GM19238 (cell line): Measurements from ENCODE around the gene KLRC3.
"Not testable (repeated sequence)": the region's sequence is repeated elsewhere in the genome, so short reads cannot be mapped to it uniquely, and the experiment has no call there.

Source experiments
- DNase-seq: peaks from one replicate; pipeline ENCODE4 v3.0.0; 2011; ENCODE audit warnings: low spot score; ENCODE audit not compliant: insufficient read length

KLRC3 gene

GRCh38 chr12:10400829-10401228, 19.6 kb downstream of the KLRC3 start:
- DNase-seq = no peak

DNA sequence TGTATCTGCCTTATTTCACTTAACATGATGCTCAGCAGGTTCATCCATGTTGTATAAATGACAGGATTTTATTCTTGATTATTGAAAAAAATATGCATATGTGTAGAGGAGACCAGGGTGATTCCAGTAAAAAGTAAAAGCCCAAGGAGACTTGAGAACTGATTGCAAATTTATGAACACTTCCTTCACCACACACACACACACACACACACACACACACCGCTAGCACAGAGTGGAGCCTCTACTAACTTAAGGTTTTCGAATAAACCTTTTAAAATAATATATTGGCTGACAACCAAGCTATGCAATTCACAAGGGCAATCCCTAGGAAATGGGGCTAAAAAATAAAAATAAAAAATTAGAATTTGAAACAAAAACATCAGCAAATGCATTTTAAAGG, 22.2 kb downstream of the KLRC3 start:
- DNase-seq = no peak

- no peak for DNase-seq
Observed at GRCh38 chr12:10397296-10397695, 23.1 kb downstream of the KLRC3 start.

DNA sequence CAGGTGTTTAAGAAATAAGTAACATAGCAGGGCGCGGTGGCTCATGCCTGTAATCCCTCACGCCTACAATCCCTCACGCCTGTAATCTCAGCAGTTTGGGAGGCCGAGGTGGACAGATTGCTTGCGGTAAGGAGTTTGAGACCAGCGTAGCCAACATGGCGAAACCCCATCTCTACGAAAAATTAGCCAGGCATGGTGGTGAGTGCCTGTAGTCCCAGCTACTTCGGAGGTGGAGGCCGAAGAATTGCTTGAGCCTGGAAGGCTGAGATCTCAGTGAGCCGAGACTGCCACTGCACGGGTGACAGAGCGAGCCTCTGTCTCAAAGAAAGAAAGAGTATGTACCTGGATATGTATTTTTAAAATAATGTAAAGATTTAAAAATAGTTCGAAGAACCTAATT, 24.2 kb downstream of the KLRC3 start:
- DNase-seq = not testable (repeated sequence)

DNA sequence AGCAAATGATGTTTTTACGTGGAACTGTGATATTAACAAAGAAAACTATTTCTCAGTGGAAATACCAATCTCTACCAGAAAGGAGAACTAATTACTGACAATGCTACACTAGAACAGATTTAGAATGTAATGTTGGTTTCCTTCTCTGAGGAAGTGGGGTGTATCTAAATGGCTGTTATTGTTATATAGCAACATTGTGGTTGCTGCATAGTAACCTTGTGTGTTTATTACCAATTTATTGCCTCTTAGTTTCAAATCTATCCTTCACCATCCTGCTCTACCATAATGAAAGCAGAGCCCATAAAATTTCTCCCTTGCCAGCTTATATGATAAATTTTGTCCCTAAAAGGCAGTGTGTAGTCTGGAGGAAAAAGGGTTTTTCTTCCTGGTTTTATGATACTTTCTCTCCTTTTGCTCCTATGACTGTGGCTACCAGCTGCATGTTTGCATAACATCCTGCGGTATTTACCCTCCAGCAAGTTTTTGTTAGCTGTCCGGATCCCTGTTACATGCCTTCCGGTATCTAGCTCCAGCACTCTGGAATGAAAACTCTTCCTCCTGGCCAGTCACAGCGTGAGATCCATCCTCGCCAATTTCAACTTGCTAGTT, 24.9 kb downstream of the KLRC3 start:
- DNase-seq = no peak

DNA sequence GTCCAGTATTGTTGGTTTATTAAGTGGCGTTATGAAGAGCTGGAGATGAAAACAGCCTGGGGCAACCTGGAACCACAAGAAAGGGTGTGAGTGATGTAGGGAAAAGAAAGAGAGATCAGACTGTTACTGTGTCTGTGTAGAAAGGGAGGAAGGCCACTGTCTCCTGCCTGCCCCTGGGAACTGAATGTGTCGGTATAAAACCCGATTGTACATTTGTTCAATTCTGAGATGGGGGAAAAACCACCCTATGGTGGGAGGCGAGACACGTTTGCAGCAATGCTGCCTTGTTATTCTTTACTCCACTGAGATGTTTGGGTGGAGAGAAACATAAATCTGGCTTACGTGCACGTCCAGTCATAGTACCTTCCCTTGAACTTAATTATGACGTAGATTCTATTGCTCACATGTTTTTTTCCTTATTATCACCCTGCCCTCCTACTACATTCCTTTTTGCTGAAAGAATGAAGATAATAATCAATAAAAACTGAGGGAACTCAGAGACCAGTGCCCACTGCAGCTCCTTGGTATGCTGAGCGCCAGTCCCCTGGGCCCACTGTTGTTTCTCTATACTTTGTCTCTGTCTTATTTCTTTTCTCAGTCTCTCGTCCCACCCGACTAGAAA, 25.8 kb downstream of the KLRC3 start:
- DNase-seq = not testable (repeated sequence)

- DNase-seq = no peak
Observed at GRCh38 chr12:10393291-10393690, 27.1 kb downstream of the KLRC3 start.

GRCh38 chr12:10392394-10392930, 27.9 kb downstream of the KLRC3 start:
- no peak for DNase-seq

DNA sequence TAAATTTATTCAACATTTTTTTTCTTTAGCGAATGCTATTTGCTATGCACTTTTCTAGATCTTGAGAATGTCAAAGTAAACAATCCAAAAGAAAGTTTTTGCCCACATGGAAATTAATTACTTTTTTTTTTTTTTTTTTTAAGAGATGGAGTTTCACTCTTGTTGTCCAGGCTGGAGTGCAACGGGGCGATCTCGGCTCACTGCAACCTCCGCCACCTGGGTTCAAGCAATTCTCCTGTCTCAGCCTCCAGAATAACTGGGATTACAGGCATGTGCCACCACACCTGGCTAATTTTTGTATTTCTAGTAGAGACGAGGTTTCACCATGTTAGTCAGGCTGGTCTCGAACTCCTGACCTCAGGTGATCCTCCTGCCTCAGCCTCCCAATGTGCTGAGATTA, 29.4 kb downstream of the KLRC3 start:
- DNase-seq = not testable (repeated sequence)

- no peak for DNase-seq
Observed at GRCh38 chr12:10389904-10390303, 30.5 kb downstream of the KLRC3 start, which contains the start of gene KLRK1. Gene KLRK1, minus strand, starts transcription at chr12:10390041. Its CDS starts 1,231 bp downstream, at chr12:10388810.

DNA sequence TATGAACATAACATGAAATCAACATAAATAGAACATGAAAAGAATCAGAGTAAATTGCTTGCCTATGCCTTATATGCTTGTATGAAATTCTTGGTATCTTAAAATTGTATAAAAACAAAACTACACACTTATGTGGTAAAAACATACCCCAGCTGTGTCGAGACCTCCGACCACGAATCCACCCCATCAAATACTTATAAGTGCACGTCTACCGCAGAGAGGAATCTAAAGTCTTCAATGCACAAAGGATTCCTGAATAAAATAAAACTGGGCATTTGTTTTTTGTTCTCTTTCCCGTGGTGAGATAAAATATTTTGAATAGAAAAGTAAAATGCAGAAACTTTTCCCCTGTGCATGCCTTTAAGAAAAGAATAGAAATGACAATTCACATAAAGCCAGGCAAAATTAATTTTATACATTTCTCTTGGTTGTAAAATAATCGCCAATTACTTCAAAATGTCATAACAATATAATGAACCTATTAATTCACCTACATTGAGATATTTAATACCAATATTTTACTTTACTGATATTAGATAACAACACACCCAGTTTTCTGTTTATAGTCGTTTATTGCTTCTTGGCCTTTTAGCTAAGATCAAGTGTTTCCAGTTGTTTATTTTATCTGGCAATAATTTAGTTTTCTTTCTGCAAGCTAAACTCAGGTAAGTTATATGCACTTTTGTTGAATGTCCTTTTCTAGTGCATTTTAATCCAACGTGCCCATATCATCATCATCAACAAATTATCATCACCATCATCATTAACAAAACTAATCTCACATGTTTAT, 31.6 kb downstream of the KLRC3 start:
- no peak for DNase-seq

DNA sequence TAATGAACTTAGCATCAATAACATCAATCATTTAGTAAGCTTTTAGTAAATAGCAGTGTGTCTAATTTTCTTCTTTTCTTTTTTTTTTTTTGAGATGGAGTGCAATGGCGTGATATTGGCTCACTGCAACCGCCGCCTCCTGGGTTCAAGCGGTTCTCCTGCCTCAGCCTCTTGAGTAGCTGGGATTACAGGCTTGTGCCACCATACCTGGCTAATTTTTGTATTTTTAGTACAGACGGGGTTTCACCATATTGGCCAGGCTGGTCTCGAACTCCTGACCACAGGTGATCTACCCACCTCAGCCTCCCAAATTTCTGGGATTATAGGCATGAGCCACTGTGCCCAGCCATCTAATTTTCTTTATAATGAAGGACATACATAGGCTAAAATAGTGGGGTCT, 32.9 kb downstream of the KLRC3 start:
- DNase-seq = not testable (repeated sequence)

DNA sequence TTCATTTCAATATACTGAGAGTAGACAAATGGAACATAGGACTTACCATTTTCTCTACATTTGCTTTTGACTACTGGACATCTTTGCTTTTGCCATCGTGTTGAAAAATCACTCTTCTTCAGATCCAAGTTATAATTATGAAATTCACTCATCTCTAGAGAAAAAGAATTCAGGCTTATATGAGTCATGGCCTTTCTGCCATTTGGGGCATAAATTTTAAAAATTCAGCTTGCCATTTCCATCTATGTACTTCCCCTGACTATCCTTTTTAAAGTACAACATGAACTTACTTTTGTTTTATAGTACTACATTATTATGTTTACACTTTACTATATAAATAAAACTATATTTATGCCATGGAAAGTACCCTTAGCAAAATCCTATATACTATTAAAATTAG, 33.5 kb downstream of the KLRC3 start:
- no peak for DNase-seq

DNA sequence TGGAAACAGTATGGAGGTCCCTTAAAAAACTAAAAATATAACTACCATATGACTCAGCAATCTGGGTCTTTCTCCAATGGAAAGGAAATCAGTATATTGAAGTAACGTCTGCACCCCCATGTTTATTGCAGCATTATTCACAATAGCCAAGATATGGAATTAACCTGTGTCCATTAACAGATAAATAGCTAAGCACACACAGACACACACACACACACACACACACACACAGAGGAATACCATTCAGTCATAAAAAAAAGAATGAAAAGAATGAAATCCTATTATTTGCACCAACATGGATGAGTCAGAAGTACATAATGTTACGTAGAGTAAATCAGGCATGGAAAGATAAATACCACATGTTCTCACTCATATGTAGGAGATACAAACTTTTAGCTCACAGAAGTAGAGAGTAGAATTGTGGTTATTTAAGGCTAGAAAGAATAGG, 35.2 kb downstream of the KLRC3 start:
- no peak for DNase-seq

DNA sequence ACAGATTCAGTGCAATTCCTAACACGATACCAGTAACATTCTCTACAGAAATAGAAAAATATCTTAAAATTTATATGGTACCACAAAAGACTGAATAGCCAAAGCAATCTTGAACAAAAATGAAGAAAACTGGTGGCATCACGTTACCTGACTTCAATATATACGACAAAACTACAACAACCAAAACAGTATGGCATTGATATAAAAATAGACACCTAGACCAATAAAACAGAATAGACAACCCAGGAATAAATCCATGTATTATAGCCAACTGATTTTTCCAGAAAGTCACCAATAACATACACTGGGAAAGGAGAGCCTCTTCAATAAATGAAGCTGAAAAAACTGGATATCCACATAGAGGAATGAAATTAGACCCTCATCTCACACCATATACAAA, 36.2 kb downstream of the KLRC3 start:
- DNase-seq = no peak

DNA sequence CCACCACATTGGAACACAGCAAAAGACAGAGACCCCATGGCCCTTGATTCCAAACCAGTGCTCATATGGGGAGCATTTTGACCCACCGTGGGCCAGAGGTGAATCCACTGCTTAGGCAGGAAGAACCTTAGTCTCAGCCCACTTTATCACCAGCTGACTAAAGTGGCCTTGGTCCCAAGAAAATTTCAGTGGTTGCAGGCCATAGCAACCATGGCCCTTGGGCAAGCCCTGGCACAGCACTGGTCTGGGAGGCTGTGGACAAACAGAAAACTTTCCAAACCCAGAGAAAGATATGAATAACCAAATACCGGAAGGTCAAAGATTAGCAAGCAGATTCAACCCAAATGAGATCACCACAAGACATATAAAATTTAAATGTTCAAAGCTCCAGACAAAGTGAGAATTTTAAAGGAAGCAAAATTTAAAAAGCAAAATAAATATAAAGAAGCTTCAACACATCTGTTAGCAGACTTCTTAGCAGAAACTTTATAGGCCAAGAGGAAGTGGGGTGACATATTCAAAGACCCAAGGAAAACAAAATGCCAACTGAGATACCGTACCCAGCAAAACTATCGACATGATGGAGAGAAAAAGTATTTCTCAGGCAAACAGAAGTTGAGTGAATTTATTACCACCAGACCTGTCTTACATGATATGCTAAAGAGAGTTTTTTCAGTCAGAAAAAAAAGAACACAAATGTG, 38.3 kb downstream of the KLRC3 start:
- no peak for DNase-seq

DNA sequence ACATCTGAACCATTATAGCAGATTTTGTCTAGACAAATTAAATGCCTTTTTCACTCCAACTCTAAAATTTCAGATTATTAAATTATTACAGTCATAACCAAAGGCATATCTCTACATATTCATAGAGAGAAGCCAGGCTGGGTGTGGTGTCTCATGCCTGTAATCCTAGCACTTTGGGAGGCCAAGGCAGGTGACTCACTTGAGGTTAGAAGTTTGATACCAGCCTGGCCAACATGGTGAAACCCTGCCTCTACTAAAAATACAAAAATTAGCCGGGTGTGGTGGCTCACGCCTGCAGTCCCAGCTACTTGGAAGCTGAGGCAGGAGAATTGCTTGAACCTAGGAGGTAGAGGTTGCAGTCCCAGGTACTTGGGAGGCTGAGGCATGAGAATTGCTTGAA, 41.7 kb downstream of the KLRC3 start:
- DNase-seq = not testable (repeated sequence)

DNA sequence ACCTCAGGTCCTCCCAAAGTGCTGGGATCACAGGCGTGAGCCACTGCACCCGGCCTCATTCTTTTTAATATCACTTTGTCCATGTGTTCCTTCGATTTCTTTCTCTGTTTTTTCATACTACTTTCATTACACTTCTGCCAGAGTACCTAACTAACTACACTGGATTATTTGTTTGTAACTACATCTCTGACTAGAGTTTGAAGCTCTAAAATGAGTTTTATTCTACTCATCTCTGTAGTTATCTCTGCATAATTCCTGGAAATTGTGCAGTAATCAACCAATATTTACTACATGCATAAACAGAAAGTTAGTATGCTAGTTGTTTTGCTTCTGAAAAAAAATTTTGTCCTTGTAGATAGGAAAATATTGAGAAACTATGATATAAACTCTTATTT, 45.8 kb downstream of the KLRC3 start:
- no peak for DNase-seq

GRCh38 chr12:10372559-10372958, 47.8 kb downstream of the KLRC3 start:
- no peak for DNase-seq

DNA sequence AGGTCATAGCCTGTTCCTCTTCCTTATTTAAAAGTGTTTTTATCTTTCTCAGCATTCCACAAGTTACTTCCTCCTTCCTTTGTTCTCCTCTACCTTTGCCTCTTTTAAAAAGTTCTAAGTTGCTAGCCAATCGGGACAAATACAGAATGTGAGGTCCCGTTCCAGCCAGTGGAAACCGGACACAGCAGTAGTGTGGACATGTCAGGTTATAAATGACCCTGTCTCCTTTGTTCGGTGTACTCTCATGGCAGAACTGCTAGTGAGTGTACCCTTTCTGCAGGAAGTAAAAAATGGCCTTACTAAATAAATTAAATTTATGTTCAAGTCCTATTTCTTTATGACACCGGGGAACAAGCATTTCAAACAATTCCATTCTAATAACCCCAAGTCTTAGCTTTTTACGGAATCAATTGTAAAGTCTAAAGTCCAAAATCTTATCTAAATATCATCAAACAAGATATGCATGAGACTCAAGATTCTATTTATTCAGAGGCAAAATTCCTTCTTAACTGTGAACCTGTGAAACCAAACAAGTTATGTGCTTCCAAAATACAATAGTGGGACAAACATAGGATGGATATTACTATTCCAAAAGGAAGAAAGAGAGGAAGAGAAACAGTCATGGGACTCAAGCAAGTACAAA, 48.4 kb downstream of the KLRC3 start:
- not testable (repeated sequence) for DNase-seq
